RWPE2 (cell line): Measurements from ENCODE around the gene C6orf132.

Experiments used
- ATAC-seq: fragments of 200-7000 bp; cut with Tn5 transposase; 3 replicates; pipeline ENCODE4 v1.9.1; 2021; ENCODE audit warnings: low read depth
- DNase-seq: peaks from one replicate; pipeline ENCODE4 v3.0.0-alpha.2; 2020; ENCODE audit warnings: low spot score
- H3K27ac ChIP-seq: fragments of 450-650 bp; 2 replicates; pipeline ENCODE4 v1.5.1; 2017; ENCODE audit warnings: mild to moderate bottlenecking; ENCODE audit not compliant: poor library complexity, severe bottlenecking
- H3K27me3 ChIP-seq: fragments of 250-450 bp; sonication (Bioruptor Pico); 2 replicates; pipeline ENCODE4 v1.5.1; 2021; ENCODE audit warnings: mild to moderate bottlenecking, moderate library complexity; ENCODE audit not compliant: insufficient read depth, poor library complexity, severe bottlenecking
- H3K36me3 ChIP-seq: fragments of 250-450 bp; sonication (Bioruptor Pico); 2 replicates; pipeline ENCODE4 v1.5.1; 2020; ENCODE audit warnings: low read depth, mild to moderate bottlenecking, moderate library complexity
- H3K4me1 ChIP-seq: fragments of 250-450 bp; sonication (Bioruptor Pico); 2 replicates; pipeline ENCODE4 v1.5.1; 2021; ENCODE audit warnings: mild to moderate bottlenecking, moderate library complexity; ENCODE audit not compliant: insufficient read depth, poor library complexity, severe bottlenecking
- H3K4me3 ChIP-seq: fragments of 250-450 bp; sonication (Bioruptor Pico); 2 replicates; pipeline ENCODE4 v1.5.1; 2021; ENCODE audit warnings: mild to moderate bottlenecking, moderate library complexity; ENCODE audit not compliant: severe bottlenecking
- H3K9me3 ChIP-seq: fragments of 250-450 bp; sonication (Bioruptor Pico); 2 replicates; pipeline ENCODE4 v1.5.1; 2021; ENCODE audit warnings: mild to moderate bottlenecking, moderate library complexity; ENCODE audit not compliant: severe bottlenecking
- CTCF ChIP-seq: fragments of 450-650 bp; IDR thresholded peaks from one replicate; pipeline ENCODE4 v1.5.1; 2017; ENCODE audit warnings: mild to moderate bottlenecking, moderate library complexity; ENCODE audit not compliant: poor library complexity, severe bottlenecking

The C6orf132 gene

GRCh38 chr6:42059743-42060142 lies 82.7 kb downstream of the C6orf132 start:
- H3K36me3 ChIP-seq: peaks cover 75% of the 10 kb centered on the region
- H3K27ac ChIP-seq: no peak overlapping the region
- no peak for TF ChIP-seq CTCF
- ATAC-seq (no peak), DNase-seq (no peak)
- no peaks in the 10 kb centered on the region for H3K9me3 ChIP-seq
- H3K4me3 ChIP-seq: no peak overlapping the region
- H3K27me3 ChIP-seq: no peaks in the 10 kb centered on the region
- H3K4me1 ChIP-seq: no peaks in the 10 kb centered on the region

- no peaks in the 10 kb centered on the region for H3K9me3 ChIP-seq
- DNase-seq: no peak
- H3K36me3 ChIP-seq: peaks cover 74% of the 10 kb centered on the region
- TF ChIP-seq CTCF: no peak
- no peak for ATAC-seq
- no peak overlapping the region for H3K27ac ChIP-seq
- H3K4me1 ChIP-seq: peaks cover 6% of the 10 kb centered on the region
- H3K4me3 ChIP-seq: no peak overlapping the region
- no peaks in the 10 kb centered on the region for H3K27me3 ChIP-seq
Observed at GRCh38 chr6:42053601-42054000, 88.8 kb downstream of the C6orf132 start.

- no peak for TF ChIP-seq CTCF
- Histone ChIP-seq H3K4me1 (peaks cover 18% of the 10 kb centered on the region), H3K27ac (peak overlapping the region; percentile 94), H3K27me3 (no peaks in the 10 kb centered on the region), H3K9me3 (no peaks in the 10 kb centered on the region), H3K36me3 (peaks cover 54% of the 10 kb centered on the region), H3K4me3 (peak overlapping the region; percentile 96)
- no peak for DNase-seq
- no peak for ATAC-seq
Observed at GRCh38 chr6:42051268-42051653, 91.2 kb downstream of the C6orf132 start.
